ENCODE data around the gene CHAD.
A peak's percentile ranks its signal among the peaks of the same experiment; 100 is the strongest.
"Not testable (repeated sequence)": the region's sequence is repeated elsewhere in the genome, so short reads cannot be mapped to it uniquely, and the experiment has no call there.

Gene CHAD

GRCh38 chr17:50472761-50473161 is 4.1 kb upstream of the CHAD start:
- H3K4me3 ChIP-seq (ENCODE audit: low read length); DNase-seq (ENCODE audit: low read depth): not testable (repeated sequence)
- TF ChIP-seq, protein P1, sequence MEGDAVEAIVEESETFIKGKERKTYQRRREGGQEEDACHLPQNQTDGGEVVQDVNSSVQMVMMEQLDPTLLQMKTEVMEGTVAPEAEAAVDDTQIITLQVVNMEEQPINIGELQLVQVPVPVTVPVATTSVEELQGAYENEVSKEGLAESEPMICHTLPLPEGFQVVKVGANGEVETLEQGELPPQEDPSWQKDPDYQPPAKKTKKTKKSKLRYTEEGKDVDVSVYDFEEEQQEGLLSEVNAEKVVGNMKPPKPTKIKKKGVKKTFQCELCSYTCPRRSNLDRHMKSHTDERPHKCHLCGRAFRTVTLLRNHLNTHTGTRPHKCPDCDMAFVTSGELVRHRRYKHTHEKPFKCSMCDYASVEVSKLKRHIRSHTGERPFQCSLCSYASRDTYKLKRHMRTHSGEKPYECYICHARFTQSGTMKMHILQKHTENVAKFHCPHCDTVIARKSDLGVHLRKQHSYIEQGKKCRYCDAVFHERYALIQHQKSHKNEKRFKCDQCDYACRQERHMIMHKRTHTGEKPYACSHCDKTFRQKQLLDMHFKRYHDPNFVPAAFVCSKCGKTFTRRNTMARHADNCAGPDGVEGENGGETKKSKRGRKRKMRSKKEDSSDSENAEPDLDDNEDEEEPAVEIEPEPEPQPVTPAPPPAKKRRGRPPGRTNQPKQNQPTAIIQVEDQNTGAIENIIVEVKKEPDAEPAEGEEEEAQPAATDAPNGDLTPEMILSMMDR (conservative IDR thresholded peaks at IDR 0.05; ENCODE audit: low read depth, low read length): peak; percentile 25

DNA sequence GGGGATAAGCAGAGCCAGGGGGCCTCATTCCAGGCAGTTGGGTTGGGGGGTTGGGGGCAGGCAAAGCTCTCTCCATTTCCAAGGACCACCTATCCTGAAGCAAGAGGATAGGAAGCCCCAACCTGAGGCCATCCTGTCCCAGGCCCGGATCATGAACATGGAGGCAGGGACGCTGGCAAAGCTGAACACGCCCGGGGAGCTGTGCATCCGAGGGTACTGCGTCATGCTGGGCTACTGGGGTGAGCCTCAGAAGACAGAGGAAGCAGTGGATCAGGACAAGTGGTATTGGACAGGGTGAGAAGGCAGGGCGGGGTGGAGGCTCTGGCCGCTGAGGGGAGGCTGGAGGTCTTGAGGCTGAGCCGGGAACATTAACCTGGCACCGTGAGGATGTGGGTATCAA is 3.6 kb upstream of the CHAD start:
- DNase-seq (ENCODE audit: low read depth): no peak
- H3K4me3 ChIP-seq (ENCODE audit: low read length): no peak overlapping the region

DNA sequence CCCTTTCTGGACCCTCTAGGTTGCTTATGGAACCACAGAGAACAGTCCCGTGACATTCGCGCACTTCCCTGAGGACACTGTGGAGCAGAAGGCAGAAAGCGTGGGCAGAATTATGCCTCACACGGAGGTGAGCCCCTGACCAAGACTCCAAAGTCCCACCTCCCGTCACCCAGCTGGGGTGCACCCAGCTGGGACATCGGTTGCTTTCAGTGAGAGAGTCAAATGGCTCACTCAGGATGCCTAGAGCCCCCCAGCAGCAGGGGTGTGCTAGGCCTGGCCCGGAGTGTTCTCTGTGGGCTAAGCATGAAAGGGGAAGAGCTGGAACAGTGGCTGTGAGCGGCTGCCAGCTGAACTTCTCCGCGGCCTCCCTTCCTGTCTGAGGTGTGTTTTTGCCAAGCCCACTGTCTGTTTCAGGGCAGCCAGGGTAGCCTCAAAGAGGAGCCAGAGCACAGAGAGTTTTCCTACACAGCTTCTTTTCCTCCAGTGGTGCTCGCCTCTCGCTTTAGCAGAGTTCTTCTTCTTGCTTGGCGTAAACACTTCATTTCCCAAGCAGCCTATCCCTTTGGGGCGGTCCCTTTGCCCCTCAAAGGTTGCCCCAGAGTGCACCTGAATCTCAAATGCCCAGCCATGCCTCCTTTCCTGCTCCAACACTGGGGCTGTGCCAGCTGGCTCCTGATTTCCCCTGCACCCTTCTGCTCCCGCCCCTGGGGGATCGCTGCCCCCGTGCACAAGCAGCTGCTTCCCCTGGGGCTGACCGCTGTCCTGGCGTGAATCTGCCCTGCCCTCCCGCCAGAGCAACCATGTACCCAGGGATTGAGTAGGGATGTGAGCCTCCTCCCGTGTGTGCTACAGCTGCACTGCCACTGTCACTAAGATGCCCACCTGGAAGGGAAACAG is 2.6 kb upstream of the CHAD start:
- DNase-seq (ENCODE audit: low read depth): no peak
- no peak overlapping the region for H3K4me3 ChIP-seq (ENCODE audit: low read length)
- TF ChIP-seq, protein P1 (conservative IDR thresholded peaks at IDR 0.05; ENCODE audit: low read depth, low read length): no peak

More for the DNA sequence above, 3.6 kb upstream of the CHAD start:
- TF ChIP-seq, protein P1 (conservative IDR thresholded peaks at IDR 0.05; ENCODE audit: low read depth, low read length): no peak

- H3K4me3 ChIP-seq (ENCODE audit: low read length): no peak overlapping the region
- TF ChIP-seq, protein P1 (conservative IDR thresholded peaks at IDR 0.05; ENCODE audit: low read depth, low read length): no peak
- no peak for DNase-seq (ENCODE audit: low read depth)
These were observed 1.7 kb upstream of the CHAD start for GRCh38 chr17:50470426-50470825.

- TF ChIP-seq, protein P1 (conservative IDR thresholded peaks at IDR 0.05; ENCODE audit: low read depth, low read length): no peak
- no peak overlapping the region for H3K4me3 ChIP-seq (ENCODE audit: low read length)
- DNase-seq (ENCODE audit: low read depth): no peak
These were observed 1.1 kb upstream of the CHAD start for GRCh38 chr17:50469671-50470305.

DNA sequence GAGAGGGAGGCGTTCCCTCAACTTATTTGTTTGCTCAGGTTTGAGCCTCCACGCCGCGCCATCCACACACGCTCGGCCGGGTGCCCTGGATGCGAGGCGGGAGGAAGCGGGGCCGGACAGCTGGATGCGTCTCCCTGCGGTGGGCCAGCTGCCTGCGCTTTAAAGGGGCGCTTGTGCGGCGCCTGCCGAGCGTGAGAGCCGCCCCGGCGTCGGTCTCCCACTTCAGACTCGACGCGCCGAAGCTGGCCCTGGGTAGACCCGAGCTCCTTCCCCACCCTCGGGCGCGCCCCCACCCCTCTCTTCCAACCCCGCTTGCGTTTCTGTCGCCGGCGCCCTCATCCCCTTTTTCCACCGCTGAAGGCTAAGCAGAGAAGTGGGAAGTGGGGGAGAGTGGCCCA is 527 bp upstream of the CHAD start:
- peak overlapping the region; percentile 43 for H3K4me3 ChIP-seq (ENCODE audit: low read length)
- TF ChIP-seq, protein P1 (conservative IDR thresholded peaks at IDR 0.05; ENCODE audit: low read depth, low read length): no peak
- DNase-seq (ENCODE audit: low read depth): no peak

All from retinal pigment epithelial cell (primary cell).